NOMO-1 treated with dmso at 0.1 percent for 144 hours (cell line): ENCODE data around the gene GRAMD2B.
"Not testable (repeated sequence)": the region's sequence is repeated elsewhere in the genome, so short reads cannot be mapped to it uniquely, and the experiment has no call there.

Experiments used
- DNase-seq: peaks from one replicate; lab custom pipeline; 2025; ENCODE audit not compliant: unreplicated experiment; lab: John Stamatoyannopoulos, UW

Gene GRAMD2B

DNA sequence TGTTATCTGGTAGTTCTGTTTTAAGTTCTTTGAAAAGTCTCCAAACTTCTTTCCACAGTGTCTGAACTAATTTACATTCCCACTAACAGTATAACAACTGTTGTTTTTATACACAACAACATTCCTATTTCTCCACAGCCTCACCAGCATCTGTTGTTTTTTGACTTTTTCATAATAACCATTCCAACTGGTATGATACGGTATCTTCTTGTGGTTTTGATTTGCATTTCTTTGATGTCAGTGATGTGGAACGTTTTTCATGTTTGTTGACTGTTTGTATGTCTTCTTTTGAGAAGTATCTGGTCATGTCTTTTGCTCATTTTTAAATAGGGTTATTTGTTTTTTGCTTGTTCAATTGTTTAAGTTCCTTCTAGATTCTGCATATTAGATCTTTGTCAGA is 12.6 kb upstream of the GRAMD2B start:
- DNase-seq = no peak

DNA sequence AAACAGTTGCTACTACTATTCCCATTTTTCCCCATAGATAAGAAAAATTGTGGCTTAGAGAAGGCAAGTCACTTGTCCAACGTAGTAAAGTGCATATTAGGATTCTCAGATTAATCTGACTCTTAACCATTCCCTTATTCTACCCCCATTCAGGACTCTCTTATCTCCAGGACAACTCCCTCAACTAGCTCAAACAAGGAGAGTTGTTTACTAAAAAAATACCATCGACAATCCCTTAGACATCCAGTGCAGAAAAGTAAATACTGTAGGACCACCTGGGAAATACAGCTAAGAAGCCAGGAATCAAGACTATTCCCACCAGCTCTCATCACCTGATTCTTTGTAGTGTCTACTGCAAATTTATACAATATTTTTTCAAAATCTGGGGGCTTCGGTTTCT is 9.4 kb upstream of the GRAMD2B start:
- DNase-seq = no peak

DNA sequence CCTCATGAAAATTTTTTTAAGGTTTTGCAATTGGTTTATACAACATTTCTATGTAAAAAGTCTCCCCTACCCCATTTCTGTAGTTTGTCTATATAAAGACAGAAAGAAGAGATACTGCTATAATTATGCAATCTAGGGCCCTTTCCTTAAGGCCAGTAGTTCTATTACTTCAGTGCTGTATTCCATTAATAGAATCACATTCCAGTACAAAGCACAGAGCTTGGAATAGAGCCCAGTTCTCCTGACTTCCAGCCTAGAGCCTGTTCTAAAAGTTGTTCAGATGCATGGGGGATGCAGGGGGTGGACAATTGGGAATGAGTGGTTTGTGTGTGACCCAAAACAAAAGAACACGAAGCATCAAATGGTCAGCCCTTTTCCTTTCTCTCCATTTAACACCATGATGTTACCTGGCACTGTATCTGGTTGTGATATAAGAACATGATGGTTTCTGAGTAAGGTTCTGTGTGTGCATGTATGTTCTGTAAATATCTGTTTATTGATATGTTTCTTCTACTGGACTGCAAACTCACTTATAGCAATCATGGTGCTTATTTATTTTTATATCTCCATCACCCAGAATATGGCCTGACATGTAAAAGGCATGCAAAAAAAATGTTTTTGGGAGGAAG is 8.2 kb upstream of the GRAMD2B start:
- DNase-seq = no peak

DNA sequence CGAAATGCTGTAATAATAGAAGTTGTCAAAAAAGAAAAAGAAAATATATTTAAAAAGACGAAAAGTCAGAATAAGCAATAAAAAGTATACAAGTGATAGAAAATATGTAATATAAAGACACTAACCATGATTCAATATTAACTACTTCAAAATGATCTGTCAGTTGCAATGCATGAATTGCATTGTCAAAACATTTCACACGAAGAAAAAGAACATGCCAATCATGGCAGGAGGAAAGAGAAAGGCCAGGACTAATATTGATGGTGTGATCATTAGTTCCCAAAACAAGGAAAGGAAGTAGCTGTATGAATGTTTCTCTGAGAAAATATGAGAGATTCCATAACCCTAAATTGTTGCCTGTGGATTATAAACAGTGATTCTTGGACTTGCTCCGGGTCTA is 7.4 kb upstream of the GRAMD2B start:
- no peak for DNase-seq

DNA sequence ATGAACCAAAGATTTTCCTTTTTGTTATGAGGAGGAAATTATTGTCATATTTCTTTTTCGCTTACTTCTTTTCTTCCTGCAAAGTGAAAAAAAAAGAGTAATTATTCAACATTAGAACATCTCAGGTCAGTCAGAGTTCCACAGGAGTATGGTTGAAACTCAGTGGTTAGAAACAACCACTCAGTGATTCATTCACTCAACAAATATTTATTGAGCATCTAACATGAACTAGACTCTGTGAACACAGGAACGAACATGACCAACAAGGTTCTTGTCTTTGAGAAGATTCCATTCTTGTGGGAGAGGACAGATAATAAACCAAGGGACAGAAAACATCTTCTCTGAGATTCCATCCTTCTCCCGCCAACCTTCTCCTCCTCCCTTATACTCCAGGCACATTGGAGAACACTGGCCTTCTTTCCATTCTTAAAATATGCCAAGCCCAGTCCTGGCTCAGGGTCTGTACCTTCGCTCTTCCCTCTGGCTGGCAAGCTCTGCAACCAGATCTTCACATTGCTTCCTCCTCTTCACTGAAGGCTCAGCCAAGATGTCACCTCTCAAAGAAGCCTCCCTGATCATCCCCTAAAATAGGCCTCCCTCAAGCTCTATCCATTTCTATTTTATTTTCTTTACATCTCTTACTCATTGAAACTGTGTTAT is 6.8 kb upstream of the GRAMD2B start:
- DNase-seq = no peak

DNA sequence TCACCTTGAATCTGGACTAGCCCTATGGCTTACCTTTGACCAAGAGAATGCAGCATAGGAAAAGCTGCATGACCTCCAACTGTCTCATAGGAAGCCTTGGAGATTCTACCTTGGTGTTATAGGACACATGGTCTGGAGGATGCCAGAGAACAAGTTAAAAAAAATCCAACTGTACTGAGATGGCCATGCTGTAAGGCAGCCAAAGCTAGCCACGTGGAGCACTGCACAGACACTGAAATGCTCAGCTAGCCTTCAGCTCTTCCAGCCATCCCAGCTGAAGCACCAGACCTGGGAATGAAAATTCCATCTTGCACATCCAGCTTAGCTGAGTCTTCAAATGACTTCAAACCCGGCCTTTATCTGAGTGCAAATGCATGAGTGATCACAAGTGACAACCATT is 6.0 kb upstream of the GRAMD2B start:
- no peak for DNase-seq

DNA sequence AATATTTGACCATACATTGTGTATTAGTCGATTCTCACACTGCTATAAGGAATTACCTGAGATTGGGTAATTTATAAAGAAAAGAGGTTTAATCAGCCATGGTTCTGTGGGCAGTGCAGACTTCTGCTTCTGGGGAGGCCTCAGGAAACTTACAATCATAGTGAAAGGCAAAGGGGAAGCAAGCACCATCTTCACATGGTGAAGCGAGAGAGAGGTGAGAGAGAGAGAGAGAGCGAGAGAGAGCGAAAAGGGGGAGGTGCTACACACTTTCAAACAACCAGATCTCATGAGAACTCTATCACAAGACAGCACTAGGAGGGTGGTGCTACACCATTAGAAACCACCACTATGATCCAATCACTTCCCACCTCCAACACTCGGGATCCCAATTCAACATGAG is 4.1 kb upstream of the GRAMD2B start:
- DNase-seq = no peak

DNA sequence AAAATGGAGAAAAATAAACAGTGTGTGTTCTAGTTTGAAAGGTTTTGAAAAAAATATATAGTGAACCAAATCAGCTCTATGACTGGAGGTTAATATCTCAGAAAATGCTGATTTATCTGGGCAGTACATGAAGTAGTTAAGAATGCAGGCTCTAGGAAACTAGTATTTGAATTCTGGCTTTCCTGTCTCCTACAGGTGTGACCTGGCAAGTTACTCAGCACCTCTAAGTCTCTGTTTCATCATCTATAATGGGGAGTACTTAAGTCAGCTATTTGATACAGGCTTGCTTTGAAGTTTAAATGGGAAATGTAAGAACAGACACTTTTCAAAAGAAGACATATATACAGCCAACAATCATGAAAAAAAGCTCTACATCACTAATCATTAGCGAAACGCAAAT is 5.2 kb downstream of the GRAMD2B start:
- DNase-seq = no peak

DNA sequence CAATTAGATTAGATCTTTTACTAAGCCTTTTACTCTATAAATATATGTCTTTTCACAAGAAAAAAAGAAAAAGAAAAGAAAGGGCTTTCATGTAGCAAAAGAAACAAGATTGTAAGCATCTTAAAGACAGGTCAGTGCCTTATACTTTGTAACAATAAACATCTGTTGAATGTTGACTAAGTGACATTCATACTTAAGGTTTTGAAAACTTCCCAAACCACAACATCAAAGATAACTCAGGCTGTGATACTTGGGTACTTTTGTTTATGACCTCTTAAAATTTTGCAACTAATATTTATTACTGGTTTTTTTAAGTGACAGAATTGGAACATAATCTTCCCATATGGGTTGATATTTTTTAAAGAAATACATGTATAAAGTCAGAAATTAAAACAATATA is 7.4 kb downstream of the GRAMD2B start:
- no peak for DNase-seq

DNA sequence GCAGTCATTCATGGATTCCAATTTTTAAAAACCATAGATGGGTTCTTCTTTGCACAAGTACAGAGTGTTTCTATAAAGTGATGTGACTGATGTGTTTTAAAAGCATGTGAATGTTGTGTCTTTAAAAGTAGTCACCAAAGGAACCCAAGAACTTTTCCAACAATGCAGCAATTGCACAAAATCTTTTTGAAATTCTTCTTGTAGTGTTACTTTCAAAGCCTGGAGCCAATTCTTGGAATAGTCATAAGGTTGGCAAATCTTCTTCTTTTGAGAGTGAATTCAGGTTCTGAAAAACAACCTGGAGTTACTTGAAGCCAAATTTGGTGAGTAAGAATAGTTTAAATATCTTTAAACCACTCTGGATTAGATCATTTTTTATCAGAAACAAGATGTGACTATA is 10.5 kb downstream of the GRAMD2B start:
- no peak for DNase-seq

DNA sequence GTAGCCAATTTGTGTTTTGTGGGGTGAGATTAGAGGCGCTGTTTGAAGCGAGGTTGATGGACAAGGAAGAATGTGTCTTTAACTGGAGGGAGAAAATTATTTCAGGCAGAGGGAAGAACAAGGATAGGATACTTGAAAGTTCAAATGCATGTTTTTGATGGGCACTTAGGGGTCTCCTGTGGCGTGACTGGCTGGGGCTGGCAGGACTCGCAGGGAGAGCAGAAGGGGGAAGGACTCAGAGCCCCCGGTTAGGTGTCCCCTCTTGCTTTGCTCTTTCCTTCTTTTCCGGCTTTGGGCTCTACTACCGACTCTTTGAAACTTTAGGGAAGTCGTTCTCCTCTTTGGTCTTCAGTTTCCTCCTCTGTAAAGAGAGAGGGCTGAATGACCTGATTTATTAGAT is 12.1 kb downstream of the GRAMD2B start:
- DNase-seq = no peak

DNA sequence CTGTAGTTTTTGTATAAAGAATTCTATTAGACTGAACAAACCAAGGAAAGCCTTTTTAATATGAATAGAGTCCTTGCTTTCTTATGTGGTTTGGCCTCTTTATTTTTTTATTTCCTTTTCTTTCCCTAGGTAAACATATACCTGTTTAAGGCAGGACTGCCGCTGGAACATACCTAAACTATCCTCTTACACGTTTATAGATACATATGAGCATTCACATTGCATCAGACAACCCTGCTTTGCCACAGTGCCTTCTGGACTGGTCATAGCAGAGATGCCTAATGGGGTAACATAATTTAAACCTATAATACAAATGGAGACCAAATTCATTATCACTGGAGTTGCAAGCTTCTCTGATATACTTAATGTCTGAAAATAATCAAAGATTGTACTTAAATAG is 12.5 kb downstream of the GRAMD2B start:
- DNase-seq = no peak

DNA sequence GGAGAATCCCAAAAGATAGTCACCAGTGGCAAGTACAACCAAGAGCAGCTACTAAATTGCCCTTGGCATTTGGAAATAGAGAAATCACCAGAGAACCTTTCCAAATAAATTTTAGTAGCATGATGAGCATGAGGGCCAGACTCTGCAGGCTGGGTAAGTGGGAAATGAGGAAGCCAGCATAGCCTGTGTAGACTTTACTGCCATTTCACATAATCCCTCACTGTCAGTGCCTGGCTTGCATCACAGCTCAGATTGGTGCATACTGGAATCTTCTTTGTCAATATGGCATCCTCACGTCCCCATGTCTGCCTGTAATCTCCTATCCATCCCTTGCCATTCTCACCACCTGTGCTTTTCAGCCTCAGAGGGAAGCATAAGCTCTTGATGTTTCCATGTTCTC is 14.5 kb downstream of the GRAMD2B start:
- no peak for DNase-seq

DNA sequence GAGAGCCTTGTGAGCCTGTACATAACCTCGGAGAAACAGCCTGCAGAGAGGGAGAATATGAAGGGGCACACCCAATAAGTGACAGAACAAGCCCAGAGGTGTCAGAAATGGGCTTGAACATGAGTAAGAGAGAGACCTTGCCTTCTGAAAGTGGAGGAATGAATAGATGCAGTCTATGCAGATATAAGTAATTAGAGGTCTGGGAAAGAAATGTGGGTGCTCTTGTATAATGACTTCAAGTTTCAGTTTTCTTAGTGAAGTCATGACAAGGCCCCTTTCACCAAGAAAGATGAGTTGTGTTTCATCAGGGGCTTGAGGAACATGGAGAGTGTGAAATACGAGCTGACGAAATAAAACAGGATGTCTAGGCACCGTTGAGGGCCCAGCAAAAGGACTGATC is 15.1 kb downstream of the GRAMD2B start:
- DNase-seq = no peak

DNA sequence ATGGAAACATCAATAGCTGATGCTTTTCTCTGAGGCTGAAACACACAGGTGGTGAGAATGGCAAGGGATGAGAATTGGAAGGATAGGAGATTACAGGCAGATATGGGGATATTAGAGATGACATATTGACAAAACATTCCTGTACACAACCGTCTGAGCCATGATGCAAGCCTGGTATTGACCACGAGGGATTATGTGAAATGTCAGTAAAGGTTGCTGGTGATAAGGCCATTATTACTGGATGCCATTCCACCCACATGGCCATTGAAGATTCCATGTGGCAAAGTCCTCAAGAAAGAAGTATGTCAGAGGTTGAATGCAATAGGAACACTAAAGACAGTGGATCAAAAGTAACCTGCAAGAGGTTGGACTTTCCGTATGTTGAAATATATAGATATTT is 15.7 kb downstream of the GRAMD2B start:
- no peak for DNase-seq

DNA sequence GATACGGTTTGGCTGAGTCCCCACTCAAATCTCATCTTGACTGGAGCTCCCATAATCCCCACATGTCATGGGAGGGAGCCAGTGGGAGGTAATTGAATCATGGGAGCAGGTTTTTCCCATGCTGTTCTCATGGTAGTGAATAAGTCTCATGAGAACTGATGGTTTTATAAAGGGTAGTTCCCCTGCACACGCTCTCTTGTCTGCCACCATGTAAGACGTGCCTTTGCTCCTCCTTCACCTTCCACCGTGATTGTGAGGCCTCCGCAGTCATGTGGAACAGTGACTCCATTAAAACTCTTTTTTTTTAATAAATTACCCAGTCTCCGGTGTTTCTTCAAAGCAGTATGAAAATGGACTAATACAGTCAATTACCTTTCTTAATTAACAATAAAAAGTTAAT is 16.5 kb downstream of the GRAMD2B start:
- not testable (repeated sequence) for DNase-seq

DNA sequence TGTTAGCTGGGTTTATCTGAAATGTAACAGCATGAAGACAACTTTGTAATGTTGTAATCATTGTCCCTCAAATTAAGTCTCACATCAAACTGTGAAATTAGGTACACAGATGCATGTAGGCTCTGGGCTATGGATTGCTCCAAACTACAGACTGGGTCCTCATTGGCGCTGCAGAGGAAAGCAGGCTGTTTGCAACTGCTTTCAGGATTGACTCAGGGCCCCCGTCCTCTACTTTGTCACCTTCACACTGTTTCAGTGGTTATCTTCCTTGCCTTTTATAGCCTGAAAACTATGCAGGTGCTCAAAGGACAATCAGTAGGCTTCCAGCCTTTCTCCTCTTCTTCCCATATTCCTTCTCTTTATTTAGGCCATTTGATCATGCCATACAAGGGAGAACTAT is 18.0 kb downstream of the GRAMD2B start:
- DNase-seq = no peak

DNA sequence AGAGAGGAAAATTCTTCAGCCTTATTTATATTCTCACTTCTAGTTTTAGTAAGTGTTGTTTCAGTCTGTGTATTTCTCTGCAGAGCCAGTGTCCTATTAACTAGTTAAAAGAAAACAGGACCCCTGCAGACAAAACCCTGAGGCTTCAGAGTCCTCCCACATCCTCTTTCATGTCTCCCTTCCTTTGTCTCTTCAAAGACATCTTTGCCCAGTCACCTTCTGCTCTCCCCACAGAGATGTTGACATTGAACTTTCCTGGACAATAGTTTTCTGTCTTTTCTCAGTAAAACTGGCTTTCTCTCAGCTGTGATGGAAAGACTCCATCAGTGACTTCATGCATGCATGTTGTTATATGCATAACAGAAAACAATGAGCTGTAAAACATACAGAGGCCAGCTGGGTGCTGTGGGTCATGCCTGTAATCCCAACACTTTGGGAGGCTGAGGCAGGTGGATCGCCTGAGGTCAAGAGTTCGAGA is 20.2 kb downstream of the GRAMD2B start:
- DNase-seq = no peak

DNA sequence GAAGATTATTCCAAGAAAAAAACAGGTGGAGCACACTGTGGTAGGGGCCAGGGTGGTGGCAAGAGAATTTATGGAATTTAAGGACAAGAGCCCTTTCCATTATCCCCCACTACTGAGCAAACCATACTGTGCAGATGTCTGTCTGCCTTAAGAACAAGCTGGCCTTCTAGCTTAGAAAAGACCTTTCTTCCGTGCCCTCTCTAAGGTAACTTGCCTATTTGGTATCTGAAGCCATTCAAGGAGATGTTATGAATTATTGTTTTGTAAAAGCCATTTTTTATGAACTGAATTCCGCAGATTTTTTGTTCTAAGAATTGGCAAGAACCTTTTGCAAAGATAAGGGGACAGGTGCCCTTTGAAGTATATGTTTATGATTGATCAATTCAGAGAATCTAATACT is 20.9 kb downstream of the GRAMD2B start:
- no peak for DNase-seq

DNA sequence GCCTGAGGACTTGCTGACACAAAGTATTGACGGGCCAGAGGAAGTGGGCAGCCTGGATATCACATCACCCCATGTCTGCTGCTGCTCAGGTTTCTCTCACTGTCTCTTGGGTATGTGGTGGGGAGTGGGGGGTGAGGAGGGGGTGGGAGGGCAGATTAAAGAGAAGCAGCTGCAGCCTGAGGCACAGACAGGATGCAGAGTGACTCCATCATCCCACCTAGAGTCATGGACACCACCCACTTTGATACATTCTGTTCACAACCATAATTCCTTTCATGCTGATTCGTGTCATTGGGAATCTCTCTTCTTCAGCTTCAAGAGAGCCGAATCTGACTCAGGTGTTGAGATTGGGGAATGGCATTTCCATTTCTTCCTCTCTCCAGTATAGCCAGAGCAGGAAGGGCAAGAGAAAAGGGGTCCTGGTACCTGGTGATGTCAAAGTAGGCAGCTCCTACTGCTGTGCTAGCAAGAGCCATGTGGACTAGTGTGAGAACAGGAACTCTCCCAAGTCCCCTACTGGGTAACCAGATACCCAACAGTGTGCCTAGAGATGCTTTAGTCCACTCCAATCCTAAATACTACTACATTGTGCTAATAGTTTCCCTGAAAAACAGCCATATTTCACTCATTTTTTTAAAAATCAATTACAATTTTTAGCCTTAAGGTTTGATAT is 22.4 kb downstream of the GRAMD2B start:
- no peak for DNase-seq

DNA sequence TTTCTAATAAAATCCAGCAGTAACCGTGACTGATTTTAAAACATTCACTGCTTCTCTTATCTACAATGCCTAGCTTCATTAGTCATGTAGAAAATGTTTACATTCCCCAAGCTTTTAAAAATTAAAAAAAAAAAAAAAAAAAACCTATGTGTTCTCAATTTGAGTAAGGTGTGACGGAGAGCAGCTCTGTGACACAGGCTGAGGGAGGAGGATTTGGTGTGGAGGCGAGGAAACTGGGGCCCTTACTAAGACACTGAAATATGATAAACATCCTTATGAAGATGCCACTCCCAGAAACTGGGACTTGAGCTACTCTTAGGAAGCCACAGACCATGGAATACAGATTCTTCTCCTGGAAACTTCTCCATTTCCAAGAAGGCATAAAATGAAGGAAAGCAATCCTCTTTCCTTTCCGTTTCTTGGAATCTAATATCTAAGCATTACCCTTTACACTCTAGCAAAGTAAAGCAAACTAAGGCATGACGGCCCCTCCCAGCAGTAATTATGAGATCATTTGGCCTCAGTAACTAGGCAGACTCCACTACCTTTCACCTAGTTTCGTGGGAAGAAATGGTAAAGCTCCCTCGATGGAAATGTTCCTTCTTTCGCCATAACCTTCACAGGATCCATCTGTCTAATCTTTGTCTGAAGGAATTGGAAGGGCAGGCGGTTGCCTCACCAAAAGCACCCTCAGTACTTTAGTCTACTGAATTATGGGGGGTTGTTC is 23.5 kb downstream of the GRAMD2B start:
- no peak for DNase-seq

DNA sequence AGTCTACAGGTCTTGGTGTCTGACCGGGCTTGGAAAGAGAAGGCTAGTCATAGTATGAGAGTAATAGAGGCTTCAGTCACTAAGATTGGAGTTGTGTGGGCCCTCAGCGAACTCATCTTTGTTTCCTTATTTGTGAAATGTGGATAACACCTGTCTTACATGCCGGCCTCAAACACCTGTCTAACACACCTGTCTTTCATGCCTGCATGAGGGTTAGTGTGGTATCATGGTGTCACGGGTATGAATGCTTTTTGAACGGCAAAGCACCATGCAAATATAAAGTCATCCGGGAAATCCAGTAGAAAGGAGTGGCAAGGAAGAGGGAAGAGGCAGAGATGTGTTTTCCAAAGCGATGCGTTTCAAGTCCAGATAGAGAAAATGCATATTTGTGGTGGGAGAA is 25.5 kb downstream of the GRAMD2B start:
- DNase-seq = no peak
